Measurements from ENCODE around the gene TNFAIP2.

The TNFAIP2 gene

DNA sequence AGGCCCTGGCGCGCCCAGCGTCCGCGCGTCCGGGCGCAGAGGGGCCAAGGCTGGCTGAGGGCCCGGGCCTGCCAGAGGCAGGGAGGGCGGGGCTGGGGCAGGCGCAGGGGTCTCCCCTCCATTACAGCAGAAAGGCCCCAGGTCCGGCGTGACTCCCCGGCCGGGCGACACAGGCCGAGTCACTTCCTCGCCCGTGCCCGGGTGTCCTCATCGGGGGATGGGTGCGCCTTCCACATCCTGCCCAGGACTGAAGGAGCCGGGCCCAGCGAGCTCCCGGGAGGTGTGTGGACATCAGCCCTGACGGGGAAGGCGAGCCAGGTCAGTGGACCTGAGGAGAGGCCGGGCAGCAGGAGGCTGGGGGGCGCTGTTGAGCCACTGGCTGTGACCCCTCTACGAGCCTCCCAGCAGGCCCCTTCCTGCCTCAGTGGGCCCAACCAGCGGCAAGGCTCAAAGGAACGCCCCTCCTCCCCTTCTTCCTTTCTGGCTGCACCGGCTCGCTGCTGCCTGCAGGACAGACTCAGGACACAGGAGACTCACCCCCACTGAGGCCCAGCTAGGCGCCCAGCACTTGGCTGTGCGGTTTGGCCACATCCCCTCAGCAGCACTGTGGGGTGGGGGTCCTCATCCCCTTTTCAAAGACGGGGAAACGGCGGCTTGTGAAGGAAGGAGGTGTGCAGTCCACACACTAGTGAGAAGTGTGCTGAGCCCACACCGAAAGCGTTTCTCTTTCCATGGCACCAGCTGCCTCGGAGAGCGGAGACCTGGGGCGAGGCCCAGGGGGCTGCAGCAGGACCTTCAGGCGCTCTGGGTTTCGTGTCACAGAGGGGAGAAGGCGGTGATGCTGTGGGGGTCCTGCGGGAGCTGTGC, 606 bp downstream of the TNFAIP2 start:
- DNase-seq = no peak

- DNase-seq = no peak
These were observed 1.3 kb downstream of the TNFAIP2 start for GRCh38 chr14:103124501-103125001.

DNA sequence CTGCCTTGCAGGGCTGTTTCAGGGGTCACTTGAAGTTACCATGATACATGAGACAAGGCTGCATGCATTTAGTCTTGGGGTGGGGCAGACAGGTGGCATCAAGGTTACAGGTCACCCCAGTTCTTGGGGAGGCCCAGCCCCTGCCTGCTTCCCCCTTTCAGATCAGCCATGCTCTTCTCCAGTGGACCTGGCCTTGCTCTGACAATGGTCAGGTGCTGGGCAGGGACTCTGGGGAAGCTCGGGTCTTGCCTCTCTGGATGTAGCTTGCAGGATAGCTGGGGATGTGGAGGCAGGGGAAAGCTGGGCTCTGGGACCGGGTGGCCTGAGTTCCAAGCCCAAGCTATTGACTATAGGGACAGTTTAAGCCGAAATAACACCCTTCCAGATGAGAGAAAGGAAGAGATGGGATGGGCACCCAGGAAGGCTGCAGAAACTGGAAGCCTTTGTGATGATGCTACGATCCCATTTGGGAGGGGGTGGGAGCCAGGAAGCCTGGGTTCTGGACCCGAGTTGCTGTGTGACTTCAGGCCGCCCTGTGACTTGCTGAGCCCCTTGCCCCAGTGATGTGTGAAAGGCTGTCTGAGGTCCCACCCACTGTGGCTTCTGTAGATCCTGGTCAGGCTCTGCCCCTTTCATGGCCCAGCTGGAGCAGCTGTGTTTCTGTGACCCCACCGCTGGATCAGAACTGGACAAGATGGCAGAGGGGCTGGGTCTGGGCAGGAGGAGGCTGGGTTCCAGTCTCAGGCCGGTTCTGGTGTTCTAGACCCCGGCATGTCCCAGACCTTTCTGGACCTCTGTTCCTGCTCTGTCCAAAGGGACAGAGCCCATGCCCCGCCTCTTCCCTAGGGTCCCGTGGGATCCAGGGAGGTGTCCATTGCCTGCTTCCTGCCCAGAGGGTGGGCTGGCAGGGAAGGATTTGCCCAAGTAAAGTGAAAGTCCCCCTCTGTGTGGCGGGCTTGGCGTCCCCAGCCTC, 2.1 kb downstream of the TNFAIP2 start:
- no peak for DNase-seq

DNA sequence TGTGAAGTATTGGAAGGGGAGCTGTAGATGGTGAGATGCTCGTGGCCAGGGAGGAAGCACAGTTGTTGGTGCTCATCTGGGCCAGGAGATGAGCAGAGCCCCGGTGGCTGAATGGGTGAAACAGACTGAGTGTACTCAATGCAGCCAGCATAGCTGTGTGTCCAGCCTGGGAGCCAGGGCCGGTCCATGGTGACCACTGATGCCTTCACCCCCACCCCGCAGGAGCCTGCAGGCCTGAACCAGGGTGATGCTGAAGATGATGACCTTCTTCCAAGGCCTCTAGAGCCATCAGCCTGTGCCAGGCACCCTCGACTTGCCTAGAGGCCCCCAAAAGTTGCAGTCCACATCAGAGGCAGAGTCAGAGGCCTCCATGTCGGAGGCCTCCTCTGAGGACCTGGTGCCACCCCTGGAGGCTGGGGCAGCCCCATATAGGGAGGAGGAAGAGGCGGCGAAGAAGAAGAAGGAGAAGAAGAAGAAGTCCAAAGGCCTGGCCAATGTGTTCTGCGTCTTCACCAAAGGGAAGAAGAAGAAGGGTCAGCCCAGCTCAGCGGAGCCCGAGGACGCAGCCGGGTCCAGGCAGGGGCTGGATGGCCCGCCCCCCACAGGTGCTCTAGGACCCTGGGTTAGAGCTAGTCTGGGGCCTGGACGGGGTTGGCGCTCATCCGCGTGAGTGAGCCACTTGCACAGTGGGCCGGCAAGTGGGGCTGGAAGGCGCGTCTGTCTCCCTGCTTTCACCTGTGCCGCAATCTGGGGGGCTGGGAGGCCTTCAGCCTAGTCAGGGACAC, 3.0 kb downstream of the TNFAIP2 start:
- no peak for DNase-seq

- no peak for DNase-seq
These were observed 3.6 kb downstream of the TNFAIP2 start for GRCh38 chr14:103126873-103127304.

DNA sequence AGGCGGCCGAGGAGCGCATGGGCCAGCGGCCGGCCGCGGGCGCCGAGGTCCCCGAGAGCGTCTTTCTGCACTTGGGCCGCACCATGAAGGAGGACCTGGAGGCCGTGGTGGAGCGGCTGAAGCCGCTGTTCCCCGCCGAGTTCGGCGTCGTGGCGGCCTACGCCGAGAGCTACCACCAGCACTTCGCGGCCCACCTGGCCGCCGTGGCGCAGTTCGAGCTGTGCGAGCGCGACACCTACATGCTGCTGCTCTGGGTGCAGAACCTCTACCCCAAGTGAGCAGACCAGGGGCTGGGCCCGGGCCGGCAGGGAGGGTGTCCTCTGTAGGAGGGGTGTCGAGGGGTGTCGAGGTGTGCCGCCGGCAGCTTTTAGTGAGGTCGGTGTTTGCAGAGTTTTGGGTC, 4.1 kb downstream of the TNFAIP2 start:
- DNase-seq = no peak

- DNase-seq = no peak
These were observed 4.8 kb downstream of the TNFAIP2 start for GRCh38 chr14:103127861-103128598.

DNA sequence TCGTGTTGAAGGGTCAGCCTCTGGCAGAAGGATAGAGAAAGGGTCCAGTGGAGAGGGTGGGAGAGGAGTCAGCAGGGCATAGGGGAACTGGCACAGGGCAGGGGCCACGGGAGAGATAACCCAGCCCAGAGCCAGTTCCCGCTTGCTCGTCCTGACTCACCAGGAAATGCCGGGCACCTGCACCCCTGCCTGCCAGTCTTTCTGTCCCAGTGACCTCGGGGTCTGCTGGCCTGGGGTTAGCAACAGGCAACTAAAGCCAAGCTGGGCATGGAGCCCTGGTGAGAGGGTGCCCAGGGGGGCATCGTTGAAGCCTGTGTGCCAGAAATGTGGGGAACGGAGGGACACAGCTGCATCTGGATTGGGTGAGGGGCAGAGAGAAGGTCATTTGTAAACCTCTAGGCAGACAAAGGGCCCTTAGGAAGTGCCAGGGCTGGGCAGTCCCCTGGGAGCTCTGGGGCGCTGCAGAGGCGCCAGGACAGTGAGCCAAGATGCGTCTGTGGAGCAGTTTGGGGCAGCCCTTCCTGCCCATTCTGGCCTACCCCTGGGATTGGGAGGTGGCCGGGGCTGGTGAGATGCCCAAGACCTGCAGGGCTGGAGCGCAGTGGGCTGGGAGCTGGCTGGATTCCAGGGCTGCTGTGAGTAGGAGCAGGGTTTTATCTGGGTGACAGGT, 5.5 kb downstream of the TNFAIP2 start:
- no peak for DNase-seq

GRCh38 chr14:103129301-103130016, 6.2 kb downstream of the TNFAIP2 start:
- no peak for DNase-seq

GRCh38 chr14:103130017-103130764, 6.9 kb downstream of the TNFAIP2 start:
- DNase-seq = no peak

DNA sequence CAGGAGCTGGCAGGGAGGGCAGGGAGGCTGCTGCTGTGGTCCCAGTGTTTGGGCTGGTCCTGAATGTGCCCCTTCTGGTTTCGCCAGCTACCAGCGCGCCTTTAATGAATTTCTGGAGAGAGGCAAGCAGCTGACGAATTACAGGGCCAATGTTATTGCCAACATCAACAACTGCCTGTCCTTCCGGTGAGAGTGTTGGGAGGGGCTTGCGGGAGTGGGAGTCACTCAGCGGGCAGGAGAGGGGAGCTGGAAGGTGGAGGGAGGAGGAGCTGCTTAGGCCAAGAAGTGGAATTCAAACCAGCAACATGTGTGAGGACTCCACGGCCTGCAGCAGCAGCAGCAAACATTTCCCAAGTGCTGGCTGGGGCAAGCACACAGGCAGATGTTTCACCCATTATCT, 7.7 kb downstream of the TNFAIP2 start:
- no peak for DNase-seq

DNA sequence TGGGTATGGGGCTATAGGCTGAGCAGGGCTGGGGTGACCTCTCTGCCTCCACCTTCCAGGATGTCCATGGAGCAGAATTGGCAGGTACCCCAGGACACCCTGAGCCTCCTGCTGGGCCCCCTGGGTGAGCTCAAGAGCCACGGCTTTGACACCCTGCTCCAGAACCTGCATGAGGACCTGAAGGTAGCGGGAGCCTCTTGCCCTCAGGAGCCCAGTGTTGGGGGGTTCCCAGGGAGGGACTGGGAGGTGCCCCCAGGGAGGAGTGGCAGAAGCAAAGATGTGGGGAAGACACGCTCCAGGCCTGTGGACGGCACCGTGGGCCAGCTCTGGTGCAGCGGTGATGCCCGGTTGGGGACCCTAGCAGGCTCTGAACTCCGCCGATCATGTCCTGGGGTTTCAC, 8.3 kb downstream of the TNFAIP2 start:
- no peak for DNase-seq

- DNase-seq = no peak
These were observed 9.3 kb downstream of the TNFAIP2 start for GRCh38 chr14:103132381-103133209.

DNA sequence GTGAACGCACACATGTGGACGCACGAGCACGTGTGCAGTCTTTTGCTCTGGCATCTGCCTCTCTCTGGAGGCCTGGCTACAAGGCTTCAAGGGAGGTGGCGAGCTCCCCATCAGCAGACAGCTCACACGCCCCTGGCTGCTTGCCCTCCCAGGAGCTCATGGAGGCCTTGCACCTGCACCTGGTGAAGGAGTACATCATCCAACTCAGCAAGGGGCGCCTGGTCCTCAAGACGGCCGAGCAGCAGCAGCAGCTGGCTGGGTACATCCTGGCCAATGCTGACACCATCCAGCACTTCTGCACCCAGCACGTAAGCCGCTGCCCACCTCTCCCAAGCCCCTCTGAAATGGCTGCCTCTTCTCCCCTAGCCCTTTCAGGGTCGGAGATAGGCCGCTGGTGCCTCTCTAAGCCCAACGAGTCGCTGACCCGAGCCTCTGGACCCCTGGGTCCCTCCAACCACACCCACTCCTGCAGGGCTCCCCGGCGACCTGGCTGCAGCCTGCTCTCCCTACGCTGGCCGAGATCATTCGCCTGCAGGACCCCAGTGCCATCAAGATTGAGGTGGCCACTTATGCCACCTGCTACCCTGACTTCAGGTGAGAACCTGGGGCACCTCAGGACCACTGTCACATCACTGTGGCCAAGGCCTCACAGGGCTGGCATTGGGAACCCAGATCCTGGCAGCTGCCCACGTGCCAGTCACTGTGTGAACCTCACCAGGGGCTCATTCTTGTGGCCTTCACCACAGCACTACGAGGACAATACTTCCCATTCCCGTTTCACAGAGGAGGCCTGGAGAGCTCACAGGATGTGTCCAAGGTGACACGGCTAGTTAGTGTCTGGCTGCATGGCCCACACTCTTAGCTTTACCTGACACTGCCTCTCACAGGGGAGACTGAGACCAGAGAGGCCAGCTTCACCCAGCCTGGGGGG, 10.2 kb downstream of the TNFAIP2 start:
- DNase-seq = no peak

GRCh38 chr14:103134405-103134804, 11.1 kb downstream of the TNFAIP2 start:
- DNase-seq = no peak

DNA sequence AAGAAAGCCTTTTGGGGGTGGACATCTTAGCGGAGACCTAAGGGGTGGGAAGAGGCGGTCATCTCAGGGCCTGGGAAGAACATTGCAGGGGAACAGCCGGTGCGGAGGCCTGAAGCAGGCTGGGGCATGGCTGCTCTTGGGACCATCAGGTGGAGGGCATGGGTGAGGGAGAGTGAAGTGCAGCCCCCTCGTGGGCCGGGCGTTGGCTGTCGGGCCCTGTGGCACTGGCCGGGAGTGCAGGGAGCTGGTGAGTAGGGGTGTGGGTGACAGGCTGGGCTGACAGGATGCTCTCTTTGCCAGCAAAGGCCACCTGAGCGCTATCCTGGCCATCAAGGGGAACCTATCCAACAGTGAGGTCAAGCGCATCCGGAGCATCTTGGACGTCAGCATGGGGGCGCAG, 11.7 kb downstream of the TNFAIP2 start:
- DNase-seq = no peak

Measured in effector CD8-positive, alpha-beta T cell (primary cell).